ENCODE data around the gene PNMA8B. TPM values are rescaled to one million over a fixed set of nuclear protein-coding genes. Genes with fewer than 3 reads are reported as not detected.
A peak's percentile ranks its signal among the peaks of the same experiment; 100 is the strongest.

PNMA8B gene
- total RNA-seq, 2 experiments from 2014 or later: 0.06 to 0.07 TPM

DNA sequence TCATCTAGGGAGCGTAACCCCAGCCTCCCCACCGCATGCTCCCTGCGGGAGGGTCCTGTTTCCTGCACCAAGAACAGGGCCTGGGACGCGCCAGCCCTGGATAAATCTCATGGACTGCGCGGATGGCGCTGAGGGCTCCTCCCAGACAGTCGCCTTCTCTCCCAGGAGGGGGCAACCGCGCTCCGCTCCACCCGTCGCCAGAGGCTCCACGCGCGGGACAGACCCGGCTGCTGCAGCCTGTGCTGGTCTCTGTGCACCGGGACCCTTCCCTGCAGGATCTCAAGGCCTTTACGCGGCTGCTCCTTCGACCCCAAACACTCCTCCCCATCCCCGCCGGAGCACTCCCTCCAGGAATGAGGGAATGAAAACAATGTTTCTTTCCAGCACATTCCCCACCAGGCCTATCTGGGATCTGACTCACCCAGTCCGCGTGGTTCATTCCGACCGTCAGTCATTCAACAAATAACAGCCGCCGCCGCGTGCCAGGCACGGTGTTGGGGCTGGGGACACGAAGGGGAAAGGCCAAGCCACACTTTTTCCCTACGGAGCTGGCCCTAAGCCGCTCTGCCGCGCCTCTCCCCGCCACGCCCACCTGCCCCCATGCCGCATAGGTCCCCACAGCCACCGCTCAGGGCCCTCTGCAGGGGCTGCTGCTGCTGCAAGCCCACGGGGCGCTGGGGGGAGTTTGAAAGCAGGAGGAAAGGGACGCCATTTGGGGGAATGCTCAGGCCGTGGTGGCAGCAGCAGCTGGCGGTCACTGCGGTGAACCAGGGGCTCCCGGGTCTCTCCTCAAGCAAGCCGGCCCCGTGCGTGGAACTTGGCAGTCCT lies 6.0 kb downstream of the PNMA8B start:
- peaks cover 75% of the 10 kb centered on the region for H3K27me3 Mint-ChIP-seq
- no peaks in the 10 kb centered on the region for H3K9me3 Mint-ChIP-seq
- POLR2A ChIA-PET: no interaction called here
- no peak for DNase-seq
- no peak overlapping the region for H3K4me3 Mint-ChIP-seq
- CTCF ChIA-PET: interaction anchor here (0.9 to 1.6 kb wide), 3 partner anchors 22 to 87 kb away, joined by 3 to 4 read pairs (median 4); no protein-coding TSS in a partner anchor
- H3K27ac Mint-ChIP-seq: no peak overlapping the region
- peaks cover 13% of the 10 kb centered on the region for H3K4me1 Mint-ChIP-seq
- peaks cover 1% of the 10 kb centered on the region for H3K36me3 Mint-ChIP-seq (ENCODE audit: low read depth)

DNA sequence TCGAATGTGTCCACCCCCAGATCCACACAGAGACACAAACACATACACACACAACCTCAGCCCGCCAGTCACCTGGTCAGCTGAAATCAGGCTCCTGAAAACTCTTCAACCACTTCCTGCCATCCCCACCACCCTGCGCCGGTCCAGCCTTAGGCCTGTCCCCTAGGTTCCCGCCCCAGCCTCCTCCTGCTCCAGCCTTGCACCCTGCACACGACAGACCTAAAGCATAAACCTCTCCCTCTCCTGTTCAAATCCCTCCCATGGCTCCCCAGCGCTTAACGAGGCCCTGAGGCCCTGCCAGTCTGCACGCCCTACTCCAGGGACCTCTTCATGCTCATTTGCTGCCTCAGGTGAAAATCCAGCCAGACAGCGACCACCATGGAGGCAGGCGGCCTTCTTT lies 7.1 kb downstream of the PNMA8B start:
- H3K36me3 Mint-ChIP-seq (ENCODE audit: low read depth): no peaks in the 10 kb centered on the region
- ChIA-PET POLR2A (no interaction called here), CTCF (interaction anchor here (1.6 to 2.3 kb wide), 2 partner anchors 27 to 86 kb away, joined by 4 to 13 read pairs; no protein-coding TSS in a partner anchor)
- H3K27ac Mint-ChIP-seq: no peak overlapping the region
- H3K4me3 Mint-ChIP-seq: no peak overlapping the region
- no peak for DNase-seq
- H3K27me3 Mint-ChIP-seq: peaks cover 74% of the 10 kb centered on the region
- no peaks in the 10 kb centered on the region for H3K9me3 Mint-ChIP-seq
- peaks cover 4% of the 10 kb centered on the region for H3K4me1 Mint-ChIP-seq

DNA sequence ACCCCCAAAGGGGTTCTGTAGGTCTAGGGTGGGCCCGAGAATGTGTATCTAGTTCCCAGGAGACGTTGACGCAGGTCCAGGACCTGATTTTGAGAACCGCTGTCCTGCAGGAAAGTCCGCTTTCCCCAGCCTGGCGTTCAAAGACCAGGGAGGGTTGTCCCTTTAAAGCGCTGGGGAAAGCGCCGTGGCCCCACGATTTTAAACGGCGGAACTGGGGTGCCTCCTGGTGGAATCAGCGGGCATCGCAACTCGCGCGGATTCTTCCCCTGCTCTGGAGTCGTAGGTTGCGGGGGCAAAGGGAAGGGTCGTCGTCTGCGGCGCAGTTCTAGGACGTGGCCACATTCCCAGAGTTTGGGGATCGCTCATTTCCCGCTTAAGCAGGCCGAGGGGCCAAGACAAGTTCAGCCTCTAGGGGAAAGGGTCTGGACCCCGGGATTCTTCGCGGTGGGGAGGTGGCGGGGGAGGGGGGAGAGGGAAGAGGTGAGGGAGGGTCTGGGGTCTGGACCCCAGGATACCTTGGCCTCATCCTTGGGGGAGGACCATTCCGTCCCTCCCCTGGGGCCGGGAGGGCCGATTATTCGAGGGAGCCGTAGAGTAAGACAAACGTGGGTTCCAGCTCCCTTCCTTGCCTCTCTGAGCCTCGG lies 7.7 kb downstream of the PNMA8B start:
- H3K9me3 Mint-ChIP-seq: no peaks in the 10 kb centered on the region
- H3K27me3 Mint-ChIP-seq: peaks cover 72% of the 10 kb centered on the region
- POLR2A ChIA-PET: no interaction called here
- no peaks in the 10 kb centered on the region for H3K36me3 Mint-ChIP-seq (ENCODE audit: low read depth)
- peaks cover 2% of the 10 kb centered on the region for H3K4me1 Mint-ChIP-seq
- H3K27ac Mint-ChIP-seq: no peak overlapping the region
- DNase-seq: peak; percentile 74
- H3K4me3 Mint-ChIP-seq: no peak overlapping the region
- CTCF ChIA-PET: interaction anchor here (0.5 to 2.3 kb wide), 5 partner anchors 11 to 93 kb away, joined by 3 to 13 read pairs (median 3); no protein-coding TSS in a partner anchor

DNA sequence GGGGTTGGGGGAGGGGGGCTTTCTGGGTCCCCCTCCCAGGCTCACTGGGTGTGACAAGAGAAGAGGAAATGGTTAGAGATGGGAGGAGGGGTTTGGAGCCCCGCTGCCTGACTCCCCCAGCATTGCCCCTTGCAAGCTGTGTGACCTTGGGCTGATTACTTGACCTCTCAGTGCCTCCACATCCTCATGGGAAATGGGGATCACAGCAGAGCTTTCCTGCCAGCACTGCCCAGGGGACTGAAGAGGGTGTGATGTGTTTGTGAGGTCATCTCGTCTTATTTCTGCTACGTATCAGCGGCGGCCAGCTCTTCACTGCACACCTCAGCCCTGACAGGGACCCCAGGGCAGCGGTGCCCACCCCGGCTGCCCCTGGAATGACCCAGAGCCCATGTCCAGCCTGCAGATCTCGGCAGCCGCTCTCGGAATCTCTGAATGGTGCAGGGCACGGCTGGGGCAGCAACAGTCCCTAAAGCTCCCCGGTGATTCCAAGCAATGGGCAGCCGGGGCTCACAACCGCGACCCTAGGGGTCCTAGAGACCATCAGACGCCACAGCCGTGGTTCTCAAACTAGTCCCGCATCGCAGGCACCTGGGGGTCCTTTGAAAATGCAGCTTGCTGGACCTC lies 8.4 kb downstream of the PNMA8B start:
- ChIA-PET CTCF (interaction anchor here (0.5 to 2.3 kb wide), 5 partner anchors 10 to 92 kb away, joined by 3 to 13 read pairs (median 3); no protein-coding TSS in a partner anchor), POLR2A (no interaction called here)
- Mint-ChIP-seq H3K36me3 (ENCODE audit: low read depth) (no peaks in the 10 kb centered on the region), H3K27me3 (peaks cover 72% of the 10 kb centered on the region), H3K9me3 (no peaks in the 10 kb centered on the region), H3K27ac (no peak overlapping the region), H3K4me1 (peaks cover 2% of the 10 kb centered on the region), H3K4me3 (no peak overlapping the region)
- no peak for DNase-seq

DNA sequence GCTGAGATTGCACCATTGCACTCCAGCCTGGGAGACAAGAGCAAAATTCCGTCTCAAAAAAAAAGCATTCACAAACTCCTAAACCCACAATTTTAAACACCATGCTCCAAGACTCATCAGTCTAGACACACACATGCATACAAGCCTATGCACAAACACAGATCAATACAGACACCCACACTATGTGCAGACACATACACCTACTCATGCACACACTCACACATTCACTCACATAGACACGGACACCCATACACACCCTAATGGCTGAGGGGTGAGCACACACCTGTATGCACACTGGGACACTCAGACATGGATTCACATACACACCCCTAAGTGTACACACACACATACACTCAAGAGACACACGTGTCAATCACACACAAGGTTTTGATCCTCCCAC lies 9.3 kb downstream of the PNMA8B start:
- Mint-ChIP-seq H3K4me3 (no peak overlapping the region), H3K9me3 (no peaks in the 10 kb centered on the region), H3K27me3 (peaks cover 69% of the 10 kb centered on the region), H3K36me3 (ENCODE audit: low read depth) (no peaks in the 10 kb centered on the region), H3K27ac (no peak overlapping the region), H3K4me1 (peaks cover 2% of the 10 kb centered on the region)
- ChIA-PET POLR2A (no interaction called here), CTCF (interaction anchor here (0.7 kb wide), 1 partner anchor 92 kb away, joined by 3 read pairs; no protein-coding TSS in a partner anchor)
- DNase-seq: no peak

DNA sequence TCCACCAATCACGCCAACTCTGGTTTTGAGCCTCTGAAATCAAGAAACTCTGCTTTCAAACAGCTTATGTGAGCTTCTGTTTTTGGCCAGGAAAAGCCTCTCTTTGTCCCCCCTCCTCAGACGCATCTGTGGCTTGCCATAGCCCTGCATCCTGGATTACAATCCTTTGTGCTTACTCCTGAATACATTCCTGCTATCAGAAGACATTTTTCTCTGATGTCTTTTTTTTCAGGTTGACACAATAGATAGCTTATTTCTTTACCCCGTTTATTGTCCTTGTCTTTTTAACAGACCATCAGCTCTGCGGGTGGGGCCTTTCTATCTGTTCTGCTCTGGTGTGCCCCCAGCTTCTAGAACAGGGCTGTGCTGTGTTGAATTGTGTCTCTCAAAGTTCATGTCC lies 11.0 kb downstream of the PNMA8B start:
- H3K36me3 Mint-ChIP-seq (ENCODE audit: low read depth): no peaks in the 10 kb centered on the region
- no peak for DNase-seq
- H3K4me1 Mint-ChIP-seq: peaks cover 2% of the 10 kb centered on the region
- ChIA-PET POLR2A (no interaction called here), CTCF (interaction anchor here (0.6 to 1.3 kb wide), 3 partner anchors 52 to 1574 kb away, joined by 3 to 4 read pairs (median 3); no protein-coding TSS in a partner anchor)
- H3K27ac Mint-ChIP-seq: no peak overlapping the region
- H3K9me3 Mint-ChIP-seq: no peaks in the 10 kb centered on the region
- no peak overlapping the region for H3K4me3 Mint-ChIP-seq
- H3K27me3 Mint-ChIP-seq: peaks cover 57% of the 10 kb centered on the region

DNA sequence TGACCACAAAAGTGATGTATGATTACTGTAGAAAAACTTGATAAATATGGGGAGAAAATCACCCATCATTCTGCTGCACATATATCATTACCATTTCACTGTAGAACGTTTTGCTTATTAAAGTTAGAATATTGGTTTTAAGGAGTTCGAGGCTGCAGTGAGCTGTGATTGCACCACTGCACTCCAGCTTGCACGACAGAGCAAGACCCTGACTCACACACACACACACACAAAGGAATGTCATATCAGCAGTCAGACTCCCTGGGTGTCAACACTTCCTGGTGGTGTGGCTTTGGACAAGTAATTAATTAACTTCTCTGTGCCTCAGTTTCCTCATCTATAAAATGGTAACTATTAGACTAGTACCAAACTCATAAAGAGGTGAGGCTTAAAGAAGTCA lies 13.0 kb downstream of the PNMA8B start:
- POLR2A ChIA-PET: no interaction called here
- no peaks in the 10 kb centered on the region for H3K36me3 Mint-ChIP-seq (ENCODE audit: low read depth)

DNA sequence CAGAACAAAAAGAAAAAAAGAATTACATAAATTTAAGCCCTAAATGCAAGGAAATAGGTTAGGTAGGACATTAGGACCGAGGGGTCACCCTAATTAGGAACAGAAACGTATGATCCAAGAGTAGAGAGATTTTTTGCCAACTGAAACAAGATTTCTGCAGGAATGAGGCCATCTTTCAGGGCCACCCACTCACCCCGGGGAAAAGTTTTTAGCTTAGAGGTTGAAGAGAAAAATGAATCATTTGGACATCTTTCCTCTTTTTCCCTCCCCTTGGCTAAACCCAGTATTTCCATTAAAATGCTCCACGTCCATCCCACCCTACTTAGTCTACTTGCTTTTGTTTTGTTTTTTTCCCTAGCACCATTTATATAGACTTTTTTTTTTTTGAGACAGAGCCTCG lies 13.7 kb downstream of the PNMA8B start:
- H3K27me3 Mint-ChIP-seq: peaks cover 38% of the 10 kb centered on the region
- DNase-seq: no peak
- peaks cover 4% of the 10 kb centered on the region for H3K4me1 Mint-ChIP-seq
- no peaks in the 10 kb centered on the region for H3K36me3 Mint-ChIP-seq (ENCODE audit: low read depth)
- H3K9me3 Mint-ChIP-seq: no peaks in the 10 kb centered on the region
- no peak overlapping the region for H3K27ac Mint-ChIP-seq
- CTCF ChIA-PET: interaction anchor here (0.6 to 1.3 kb wide), 2 partner anchors 25 to 93 kb away, joined by 3 read pairs; no protein-coding TSS in a partner anchor
- no peak overlapping the region for H3K4me3 Mint-ChIP-seq
- POLR2A ChIA-PET: no interaction called here

More for the DNA sequence above, 13.0 kb downstream of the PNMA8B start:
- no peak overlapping the region for H3K27ac Mint-ChIP-seq
- CTCF ChIA-PET: interaction anchor here (0.6 to 1.3 kb wide), 2 partner anchors 25 to 92 kb away, joined by 3 read pairs; no protein-coding TSS in a partner anchor
- no peaks in the 10 kb centered on the region for H3K9me3 Mint-ChIP-seq
- H3K4me3 Mint-ChIP-seq: no peak overlapping the region
- peaks cover 45% of the 10 kb centered on the region for H3K27me3 Mint-ChIP-seq
- peaks cover 4% of the 10 kb centered on the region for H3K4me1 Mint-ChIP-seq
- no peak for DNase-seq

DNA sequence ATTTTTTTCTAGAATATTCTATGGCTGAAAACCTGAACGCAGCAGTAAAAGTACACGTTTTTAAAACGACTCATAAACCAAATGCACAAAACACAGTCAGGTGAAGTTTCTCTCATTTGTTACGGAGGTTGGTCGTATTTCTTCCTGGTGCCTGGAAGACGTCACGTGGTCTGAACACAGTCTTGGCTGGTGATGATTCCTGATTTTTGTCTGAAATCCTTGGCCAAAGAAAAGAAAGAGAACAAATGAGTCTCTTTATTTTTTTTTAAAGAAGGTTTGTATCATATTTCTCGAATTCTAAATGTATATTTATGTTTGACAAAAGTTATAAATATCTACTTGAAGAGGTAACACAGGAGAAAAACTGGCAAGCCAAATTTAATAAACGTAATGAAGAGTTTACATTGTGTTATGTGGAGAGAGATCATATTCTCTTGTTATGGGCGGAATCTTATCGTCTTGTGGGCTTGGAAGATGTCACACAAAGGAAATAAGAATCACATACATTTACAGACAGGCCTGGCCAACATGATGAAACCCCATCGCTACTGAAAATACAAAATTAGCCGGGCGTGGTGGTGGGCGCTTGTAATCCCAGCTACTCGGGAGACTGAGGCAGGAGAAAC lies 14.3 kb downstream of the PNMA8B start:
- H3K36me3 Mint-ChIP-seq (ENCODE audit: low read depth): no peaks in the 10 kb centered on the region
- DNase-seq: no peak
- peaks cover 32% of the 10 kb centered on the region for H3K27me3 Mint-ChIP-seq
- H3K27ac Mint-ChIP-seq: no peak overlapping the region
- ChIA-PET POLR2A (no interaction called here), CTCF (no interaction called here)
- peaks cover 4% of the 10 kb centered on the region for H3K4me1 Mint-ChIP-seq
- H3K9me3 Mint-ChIP-seq: no peaks in the 10 kb centered on the region
- H3K4me3 Mint-ChIP-seq: no peak overlapping the region

DNA sequence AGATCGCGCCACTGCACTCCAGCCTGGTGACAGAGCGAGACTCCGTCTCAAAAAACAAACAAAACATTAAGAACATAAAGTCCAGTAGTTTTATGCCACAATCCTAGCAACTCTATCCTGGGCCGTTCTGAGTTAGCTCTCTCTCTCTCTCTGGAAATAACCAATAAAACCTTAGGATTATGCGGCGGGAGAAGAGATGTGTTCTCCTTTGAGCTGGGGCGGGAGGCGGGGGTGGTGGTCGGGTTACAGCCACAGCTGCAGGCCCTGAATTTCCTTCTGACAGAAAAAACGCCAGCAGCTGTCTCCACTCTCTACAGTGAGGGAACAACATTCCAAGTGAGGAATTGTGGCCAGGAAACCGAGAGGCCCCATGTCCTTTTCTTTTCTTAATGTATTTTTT lies 15.3 kb downstream of the PNMA8B start:
- peaks cover 4% of the 10 kb centered on the region for H3K4me1 Mint-ChIP-seq
- CTCF ChIA-PET: no interaction called here
- no peaks in the 10 kb centered on the region for H3K36me3 Mint-ChIP-seq (ENCODE audit: low read depth)
- no peak for DNase-seq
- no peak overlapping the region for H3K27ac Mint-ChIP-seq
- POLR2A ChIA-PET: no interaction called here
- H3K27me3 Mint-ChIP-seq: peaks cover 33% of the 10 kb centered on the region
- H3K4me3 Mint-ChIP-seq: no peak overlapping the region
- no peaks in the 10 kb centered on the region for H3K9me3 Mint-ChIP-seq

DNA sequence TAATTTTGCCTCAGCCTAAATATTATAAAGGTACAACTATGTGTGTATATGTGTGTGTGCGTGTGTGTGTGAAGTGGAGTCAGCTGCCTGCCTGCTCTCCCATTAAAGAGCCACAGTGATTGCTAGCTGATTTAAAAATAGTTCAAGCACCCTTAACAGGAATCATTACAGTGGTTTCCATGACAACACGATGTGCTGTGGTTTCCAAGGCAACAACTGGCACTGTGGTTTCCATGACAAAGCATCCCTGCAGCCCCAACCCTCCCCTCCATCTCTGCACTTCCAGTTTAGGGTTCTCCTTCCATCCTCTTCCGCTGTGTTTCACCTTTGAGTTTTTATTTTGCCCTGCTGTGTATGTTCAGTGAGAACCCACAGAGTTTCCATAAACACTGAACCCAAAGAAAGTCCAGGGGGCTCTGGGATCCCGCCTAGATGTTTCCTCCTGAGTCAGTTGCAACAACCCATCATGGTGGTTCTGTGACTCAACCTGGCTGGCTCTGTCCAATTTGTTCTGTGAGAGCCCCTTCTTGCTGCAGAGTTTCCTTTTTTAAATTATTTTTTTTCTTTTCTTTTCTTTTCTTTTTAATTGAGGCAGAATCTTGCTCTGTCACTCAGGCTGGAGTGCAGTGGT lies 17.2 kb downstream of the PNMA8B start:
- no peak overlapping the region for H3K27ac Mint-ChIP-seq
- POLR2A ChIA-PET: no interaction called here

DNA sequence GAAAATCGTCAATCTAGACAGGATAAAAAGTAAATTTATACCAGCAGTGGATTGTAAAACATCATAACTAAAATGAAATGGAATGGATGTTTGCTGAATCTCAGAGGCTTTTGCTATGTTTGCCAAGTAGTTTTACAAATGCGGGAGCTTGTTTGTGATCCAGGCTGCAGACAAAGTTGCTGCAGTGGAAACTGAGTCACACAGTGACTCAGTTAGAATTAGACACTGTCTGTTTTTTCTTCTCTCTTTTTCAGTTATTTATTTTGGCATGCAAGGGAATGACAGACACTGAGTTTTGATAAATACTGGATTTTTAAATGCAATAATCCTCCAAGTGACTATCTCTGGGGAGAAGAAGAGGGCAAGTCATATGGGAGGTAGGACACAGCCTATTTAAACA lies 19.7 kb downstream of the PNMA8B start:
- POLR2A ChIA-PET: no interaction called here

More for the DNA sequence above, 17.2 kb downstream of the PNMA8B start:
- Mint-ChIP-seq H3K9me3 (no peaks in the 10 kb centered on the region), H3K4me3 (no peak overlapping the region), H3K27me3 (peaks cover 32% of the 10 kb centered on the region), H3K4me1 (peaks cover 4% of the 10 kb centered on the region), H3K36me3 (ENCODE audit: low read depth) (no peaks in the 10 kb centered on the region)
- DNase-seq: peak; percentile 17
- CTCF ChIA-PET: no interaction called here

More for the DNA sequence above, 19.7 kb downstream of the PNMA8B start:
- no peaks in the 10 kb centered on the region for H3K9me3 Mint-ChIP-seq
- peaks cover 39% of the 10 kb centered on the region for H3K27me3 Mint-ChIP-seq
- no peaks in the 10 kb centered on the region for H3K36me3 Mint-ChIP-seq (ENCODE audit: low read depth)
- no peak overlapping the region for H3K4me3 Mint-ChIP-seq
- CTCF ChIA-PET: no interaction called here
- H3K27ac Mint-ChIP-seq: no peak overlapping the region
- H3K4me1 Mint-ChIP-seq: peaks cover 4% of the 10 kb centered on the region
- DNase-seq: no peak

Data from activated CD4-positive, alpha-beta T cell treated with anti-CD3 and anti-CD28 coated beads, Interleukin-2, amount 10 ng/mL, durations not matched to agents 7 days and 5 days (primary cell).